SK-N-SH (cell line): Measurements from ENCODE around the gene RPL19. TPM values are rescaled to one million over a fixed set of nuclear protein-coding genes. Genes with fewer than 3 reads are reported as not detected.
A peak's percentile ranks its signal among the peaks of the same experiment; 100 is the strongest.

Experiments used
- CTCF ChIA-PET: fragments of 300-600, 350-600 bp; formaldehyde crosslinking; extraction: SDS; loops from one replicate; lab custom pipeline; 2021; lab: Yijun Ruan, JAX
- POLR2A ChIA-PET: fragments of 350-600 bp; sonication (Branson Sonifier 250); formaldehyde crosslinking; extraction: SDS; loops from one replicate; lab custom pipeline; 2020; ENCODE audit warnings: antibody characterized with exemption, inconsistent platforms; lab: Yijun Ruan, JAX
- DNase-seq: peaks from one replicate; pipeline ENCODE4 v3.0.0; 2012
- H2AFZ ChIP-seq: fragments of 200-600 bp; sonication (generic); 2 replicates; pipeline ENCODE4 v1.8.1; 2016; ENCODE audit warnings: antibody characterized with exemption, mild to moderate bottlenecking, low read depth
- H3F3A ChIP-seq: fragments of 200-600 bp; sonication (generic); replicated peaks from 2 replicates; pipeline ENCODE3; 2016; ENCODE audit warnings: antibody characterized with exemption, mild to moderate bottlenecking; ENCODE audit not compliant: insufficient read depth
- H3K27ac ChIP-seq, 2 experiments: fragments of 200-500 bp in 1 of 2; fragments of 200-600 bp in 1 of 2; sonication (Bioruptor generic) in 1 of 2; sonication (generic), shearing (Covaris generic) in 1 of 2; 2 replicates each; pipeline versions ENCODE4 v1.5.1 to v1.6.1; 2014 to 2016; ENCODE audit warnings: low read depth in 2 of 2, inconsistent platforms in 1 of 2, low read length in 1 of 2, mild to moderate bottlenecking in 1 of 2, mixed read lengths in 1 of 2
- H3K27me3 ChIP-seq: fragments of 200-600 bp; sonication (generic), shearing (Covaris generic); 2 replicates; pipeline ENCODE4 v1.6.1; 2016; ENCODE audit warnings: mixed run types; ENCODE audit not compliant: insufficient read depth
- H3K36me3 ChIP-seq, 2 experiments: fragments of 200-500 bp in 1 of 2; fragments of 200-600 bp in 1 of 2; sonication (Bioruptor generic) in 1 of 2; sonication (generic) in 1 of 2; replicated peaks in 1 of 2; 2 replicates each; pipeline versions ENCODE3 to v1.5.1; 2014 to 2016; ENCODE audit warnings: low read length in 1 of 2, mild to moderate bottlenecking in 1 of 2; ENCODE audit not compliant: insufficient read depth in 2 of 2, control insufficient read depth in 1 of 2
- H3K4me1 ChIP-seq, 2 experiments: fragments of 200-500 bp in 1 of 2; fragments of 200-600 bp in 1 of 2; sonication (Bioruptor generic) in 1 of 2; sonication (generic), shearing (Covaris generic) in 1 of 2; 2 replicates each; pipeline versions ENCODE4 v1.5.1 to v1.6.1; 2014 to 2016; ENCODE audit warnings: low read depth in 1 of 2, low read length in 1 of 2, mixed run types in 1 of 2; ENCODE audit not compliant: insufficient read depth in 2 of 2, control insufficient read depth in 1 of 2
- H3K4me2 ChIP-seq: fragments of 200-600 bp; sonication (generic), shearing (Covaris generic); 2 replicates; pipeline ENCODE4 v1.6.1; 2017; ENCODE audit warnings: mixed run types
- H3K4me3 ChIP-seq, 2 experiments: fragments of 200-500 bp in 1 of 2; fragments of 200-600 bp in 1 of 2; sonication (Bioruptor generic) in 1 of 2; sonication (generic), shearing (Covaris generic) in 1 of 2; 2 replicates each; pipeline versions ENCODE4 v1.5.1 to v1.8.1; 2014 to 2016; ENCODE audit warnings: low read depth in 2 of 2, inconsistent platforms in 1 of 2, low read length in 1 of 2, mild to moderate bottlenecking in 1 of 2, mixed read lengths in 1 of 2, moderate library complexity in 1 of 2
- H3K79me2 ChIP-seq: fragments of 200-600 bp; sonication (generic); 2 replicates; pipeline ENCODE4 v1.8.1; 2017; ENCODE audit warnings: mild to moderate bottlenecking; ENCODE audit not compliant: insufficient read depth
- H3K9ac ChIP-seq: fragments of 200-600 bp; sonication (generic); 2 replicates; pipeline ENCODE4 v1.6.1; 2017; ENCODE audit warnings: mixed run types
- H3K9me2 ChIP-seq: fragments of 200-600 bp; sonication (generic); 2 replicates; pipeline ENCODE4 v1.6.1; 2017; ENCODE audit warnings: mixed run types
- H3K9me3 ChIP-seq: fragments of 200-600 bp; sonication (generic); 2 replicates; pipeline ENCODE4 v1.6.1; 2017; ENCODE audit warnings: mixed run types, mild to moderate bottlenecking, moderate library complexity
- H4K20me1 ChIP-seq: fragments of 200-600 bp; sonication (generic); 2 replicates; pipeline ENCODE4 v1.6.1; 2017; ENCODE audit warnings: mild to moderate bottlenecking, mixed run types; ENCODE audit not compliant: insufficient read depth
- ELF1 ChIP-seq: IDR thresholded peaks from 2 replicates; pipeline ENCODE4 v1.4.0; 2012
- FOXJ3 ChIP-seq: sonication (generic); formaldehyde crosslinking; IDR thresholded peaks from 2 replicates; pipeline ENCODE4 v1.5.1; 2020; ENCODE audit warnings: mild to moderate bottlenecking, missing genetic modification reagents
- GATA2 ChIP-seq: sonication (generic); formaldehyde crosslinking; IDR thresholded peaks from 2 replicates; pipeline ENCODE4 v1.5.0; 2020; ENCODE audit warnings: mild to moderate bottlenecking, missing genetic modification reagents
- MEF2A ChIP-seq: IDR thresholded peaks from 2 replicates; pipeline ENCODE4 v1.4.0; 2012; ENCODE audit warnings: low read depth, borderline replicate concordance
- NFIC ChIP-seq: IDR thresholded peaks from 2 replicates; pipeline ENCODE4 v1.4.0; 2012; ENCODE audit warnings: borderline replicate concordance
- POLR2AphosphoS5 ChIP-seq: IDR thresholded peaks from 2 replicates; pipeline ENCODE4 v1.6.1; 2012; ENCODE audit warnings: low read depth, low read length
- RFX5 ChIP-seq: IDR thresholded peaks from 2 replicates; pipeline ENCODE4 v1.6.1; 2012; ENCODE audit warnings: mild to moderate bottlenecking, improper control_type of control experiment, low read length
- SIN3A ChIP-seq: IDR thresholded peaks from 2 replicates; pipeline ENCODE4 v1.6.1; 2012; ENCODE audit warnings: low read depth, mild to moderate bottlenecking, low read length, moderate library complexity, borderline replicate concordance
- SMC3 ChIP-seq: IDR thresholded peaks from 2 replicates; pipeline ENCODE4 v1.6.1; 2012; ENCODE audit warnings: low read depth, low read length, improper control_type of control experiment
- TAF1 ChIP-seq: IDR thresholded peaks from 2 replicates; pipeline ENCODE4 v1.6.1; 2012; ENCODE audit warnings: low read depth, mild to moderate bottlenecking, low read length, moderate library complexity, borderline replicate concordance
- TCF12 ChIP-seq: IDR thresholded peaks from 2 replicates; pipeline ENCODE4 v1.4.0; 2012
- YY1 ChIP-seq: IDR thresholded peaks from 2 replicates; pipeline ENCODE4 v1.4.0; 2012; ENCODE audit warnings: low read depth, mild to moderate bottlenecking
- WGBS: methylation state at CpG from one replicate; pipeline ENCODE4 v1.1.6; 2017; ENCODE audit warnings: low lambda C conversion rate; 5-methylcytosine and 5-hydroxymethylcytosine counted together
- polyA plus RNA-seq, 3 experiments: library from polyadenylated mRNA; depleted of rRNA; stranded (reverse); fragments of >200 nt; gene quantifications; 2 replicates each; pipeline ENCODE4 v1.2.3, GENCODE V29; 2012
- TF ChIP-seq, protein P1 (sequence below): fragments of 150-350 bp; IDR thresholded peaks from 2 replicates; pipeline ENCODE4 v1.6.1; 2017; ENCODE audit warnings: antibody characterized with exemption, low read length, low read depth, borderline replicate concordance
- TF ChIP-seq, protein P2 (sequence below): IDR thresholded peaks from 2 replicates; pipeline ENCODE4 v1.4.0; 2012; ENCODE audit warnings: low read depth
- TF ChIP-seq, protein P3 (sequence below): IDR thresholded peaks from 2 replicates; pipeline ENCODE4; 2012
- TF ChIP-seq, protein P4 (sequence below): IDR thresholded peaks from 2 replicates; pipeline ENCODE4 v1.4.0; 2012; ENCODE audit warnings: low read depth, borderline replicate concordance
- TF ChIP-seq, protein P5 (sequence below): IDR thresholded peaks from 2 replicates; pipeline ENCODE4 v1.4.0; 2012; ENCODE audit warnings: low read depth, borderline replicate concordance

Gene RPL19
- polyA plus RNA-seq, 1 of the 3 experiments (the other 2 are of a cell fraction) = 3,473 TPM

DNA sequence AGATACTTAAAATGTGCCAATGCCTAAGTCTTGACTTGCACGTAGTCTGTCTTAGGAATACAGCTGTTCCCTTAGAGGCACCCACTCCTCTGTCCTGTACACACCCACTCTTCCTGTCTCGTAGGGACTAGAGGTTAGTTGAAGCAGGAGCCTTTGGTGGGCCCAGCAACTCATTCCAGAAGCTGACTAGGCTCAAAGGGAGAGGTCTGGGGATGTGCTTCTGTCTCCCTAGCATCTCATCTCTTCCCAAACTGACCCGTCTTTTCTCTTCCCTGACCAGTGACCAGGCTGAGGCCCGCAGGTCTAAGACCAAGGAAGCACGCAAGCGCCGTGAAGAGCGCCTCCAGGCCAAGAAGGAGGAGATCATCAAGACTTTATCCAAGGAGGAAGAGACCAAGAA is 4.2 kb downstream of the RPL19 start:
- CTCF ChIA-PET = interaction anchor here (1.5 to 29.0 kb wide), 2 partner anchors 19 to 36 kb away, joined by 3 to 781 read pairs; no protein-coding TSS in a partner anchor

DNA sequence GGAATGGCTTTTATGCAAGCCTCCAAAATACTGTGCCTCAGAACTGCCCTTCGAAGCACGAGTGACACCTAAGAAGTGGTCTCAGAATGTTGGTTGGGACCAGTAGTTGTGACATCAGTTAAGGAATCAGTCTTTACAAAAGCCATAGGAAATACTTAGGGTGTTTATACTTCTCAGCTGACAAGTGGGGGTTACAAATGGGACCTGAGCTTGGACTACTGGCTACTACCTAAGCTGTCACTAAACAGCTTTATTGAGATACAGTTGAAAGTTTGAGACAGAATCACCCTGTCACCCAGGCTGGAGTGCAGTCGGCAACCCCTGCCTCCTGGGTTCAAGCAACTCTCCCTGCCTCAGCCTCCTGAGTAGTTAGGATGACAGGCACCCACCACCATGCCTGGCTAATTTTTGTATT is 5.0 kb downstream of the RPL19 start:
- no peak overlapping the region for H3K9ac ChIP-seq
- no peaks in the 10 kb centered on the region for H3K9me2 ChIP-seq
- peaks cover 39% of the 10 kb centered on the region for H3F3A ChIP-seq
- H3K27me3 ChIP-seq = no peaks in the 10 kb centered on the region
- H3K4me3 ChIP-seq = no peak overlapping the region
- ChIA-PET POLR2A (interaction anchor here (1.0 to 1.2 kb wide), 3 partner anchors 10 to 40 kb away, joined by 3 to 5 read pairs (median 3); partner anchors contain the start of gene STAC2), CTCF (interaction anchor here (0.7 to 29.0 kb wide), 3 partner anchors 18 to 443 kb away, joined by 3 to 781 read pairs (median 3); no protein-coding TSS in a partner anchor)
- peaks cover 35% of the 10 kb centered on the region for H4K20me1 ChIP-seq
- H3K4me2 ChIP-seq = no peak overlapping the region
- no peak overlapping the region for H2AFZ ChIP-seq
- no peak overlapping the region for H3K27ac ChIP-seq
- WGBS = 83% methylated on average over 3 of the region's 3 CpGs
- peaks cover 27% of the 10 kb centered on the region for H3K79me2 ChIP-seq
- peaks cover 18 to 23% of the 10 kb centered on the region in 2 experiments; a peak in 2 of 4 replicates for H3K4me1 ChIP-seq
- DNase-seq = no peak
- peaks cover 28 to 32% of the 10 kb centered on the region in 2 experiments for H3K36me3 ChIP-seq
- H3K9me3 ChIP-seq = no peaks in the 10 kb centered on the region
- TF ChIP-seq, protein P1, sequence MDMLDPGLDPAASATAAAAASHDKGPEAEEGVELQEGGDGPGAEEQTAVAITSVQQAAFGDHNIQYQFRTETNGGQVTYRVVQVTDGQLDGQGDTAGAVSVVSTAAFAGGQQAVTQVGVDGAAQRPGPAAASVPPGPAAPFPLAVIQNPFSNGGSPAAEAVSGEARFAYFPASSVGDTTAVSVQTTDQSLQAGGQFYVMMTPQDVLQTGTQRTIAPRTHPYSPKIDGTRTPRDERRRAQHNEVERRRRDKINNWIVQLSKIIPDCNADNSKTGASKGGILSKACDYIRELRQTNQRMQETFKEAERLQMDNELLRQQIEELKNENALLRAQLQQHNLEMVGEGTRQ = no peak
- TF ChIP-seq, protein P2, sequence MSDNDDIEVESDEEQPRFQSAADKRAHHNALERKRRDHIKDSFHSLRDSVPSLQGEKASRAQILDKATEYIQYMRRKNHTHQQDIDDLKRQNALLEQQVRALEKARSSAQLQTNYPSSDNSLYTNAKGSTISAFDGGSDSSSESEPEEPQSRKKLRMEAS = no peak
- TF ChIP-seq TAF1 (no peak), POLR2AphosphoS5 (peak; percentile 37; the same call in 1 of the 2 replicates)
- TF ChIP-seq, protein P3, sequence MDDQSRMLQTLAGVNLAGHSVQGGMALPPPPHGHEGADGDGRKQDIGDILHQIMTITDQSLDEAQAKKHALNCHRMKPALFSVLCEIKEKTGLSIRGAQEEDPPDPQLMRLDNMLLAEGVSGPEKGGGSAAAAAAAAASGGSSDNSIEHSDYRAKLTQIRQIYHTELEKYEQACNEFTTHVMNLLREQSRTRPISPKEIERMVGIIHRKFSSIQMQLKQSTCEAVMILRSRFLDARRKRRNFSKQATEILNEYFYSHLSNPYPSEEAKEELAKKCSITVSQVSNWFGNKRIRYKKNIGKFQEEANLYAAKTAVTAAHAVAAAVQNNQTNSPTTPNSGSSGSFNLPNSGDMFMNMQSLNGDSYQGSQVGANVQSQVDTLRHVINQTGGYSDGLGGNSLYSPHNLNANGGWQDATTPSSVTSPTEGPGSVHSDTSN = no peak

More for the DNA sequence above, 4.2 kb downstream of the RPL19 start:
- no peak for DNase-seq
- no peak overlapping the region for H3K9ac ChIP-seq
- no peak overlapping the region for H2AFZ ChIP-seq
- peaks cover 35% of the 10 kb centered on the region for H4K20me1 ChIP-seq
- POLR2A ChIA-PET = interaction anchor here (1.0 to 1.2 kb wide), 3 partner anchors 21 to 41 kb away, joined by 3 read pairs; partner anchors contain the start of gene STAC2
- peaks cover 44% of the 10 kb centered on the region for H3F3A ChIP-seq
- 99% methylated on average over 8 of the region's 8 CpGs for WGBS
- no peaks in the 10 kb centered on the region for H3K9me2 ChIP-seq
- peaks cover 28 to 32% of the 10 kb centered on the region in 2 experiments for H3K36me3 ChIP-seq
- H3K4me3 ChIP-seq = no peak overlapping the region
- no peak for TF ChIP-seq TCF12
- TF ChIP-seq MEF2A = no peak
- no peak for TF ChIP-seq ELF1
- TF ChIP-seq GATA2 = no peak
- TF ChIP-seq, protein P4, sequence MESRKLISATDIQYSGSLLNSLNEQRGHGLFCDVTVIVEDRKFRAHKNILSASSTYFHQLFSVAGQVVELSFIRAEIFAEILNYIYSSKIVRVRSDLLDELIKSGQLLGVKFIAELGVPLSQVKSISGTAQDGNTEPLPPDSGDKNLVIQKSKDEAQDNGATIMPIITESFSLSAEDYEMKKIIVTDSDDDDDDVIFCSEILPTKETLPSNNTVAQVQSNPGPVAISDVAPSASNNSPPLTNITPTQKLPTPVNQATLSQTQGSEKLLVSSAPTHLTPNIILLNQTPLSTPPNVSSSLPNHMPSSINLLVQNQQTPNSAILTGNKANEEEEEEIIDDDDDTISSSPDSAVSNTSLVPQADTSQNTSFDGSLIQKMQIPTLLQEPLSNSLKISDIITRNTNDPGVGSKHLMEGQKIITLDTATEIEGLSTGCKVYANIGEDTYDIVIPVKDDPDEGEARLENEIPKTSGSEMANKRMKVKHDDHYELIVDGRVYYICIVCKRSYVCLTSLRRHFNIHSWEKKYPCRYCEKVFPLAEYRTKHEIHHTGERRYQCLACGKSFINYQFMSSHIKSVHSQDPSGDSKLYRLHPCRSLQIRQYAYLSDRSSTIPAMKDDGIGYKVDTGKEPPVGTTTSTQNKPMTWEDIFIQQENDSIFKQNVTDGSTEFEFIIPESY = no peak
- no peak for TF ChIP-seq YY1
- TF ChIP-seq, protein P5, sequence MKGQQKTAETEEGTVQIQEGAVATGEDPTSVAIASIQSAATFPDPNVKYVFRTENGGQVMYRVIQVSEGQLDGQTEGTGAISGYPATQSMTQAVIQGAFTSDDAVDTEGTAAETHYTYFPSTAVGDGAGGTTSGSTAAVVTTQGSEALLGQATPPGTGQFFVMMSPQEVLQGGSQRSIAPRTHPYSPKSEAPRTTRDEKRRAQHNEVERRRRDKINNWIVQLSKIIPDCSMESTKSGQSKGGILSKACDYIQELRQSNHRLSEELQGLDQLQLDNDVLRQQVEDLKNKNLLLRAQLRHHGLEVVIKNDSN = no peak
- no peak for TF ChIP-seq SMC3
- no peak for TF ChIP-seq NFIC
- no peak for TF ChIP-seq FOXJ3 (CRISPR knock-in tag)
- no peak for TF ChIP-seq SIN3A
- no peak for TF ChIP-seq RFX5
- peaks cover 29% of the 10 kb centered on the region for H3K79me2 ChIP-seq
- no peaks in the 10 kb centered on the region for H3K9me3 ChIP-seq
- H3K4me1 ChIP-seq = peaks cover 14 to 15% of the 10 kb centered on the region in 2 experiments; a peak in 2 of 4 replicates
- H3K27ac ChIP-seq = no peak overlapping the region
- no peaks in the 10 kb centered on the region for H3K27me3 ChIP-seq
- no peak overlapping the region for H3K4me2 ChIP-seq
